Measurements from ENCODE around the gene SSBP2. TPM values are rescaled to one million over a fixed set of nuclear protein-coding genes. Genes with fewer than 3 reads are reported as not detected.

Gene SSBP2
- total RNA-seq, 3 donors from 2014 or later = 17.5 to 77.9 (median 20.9) TPM

DNA sequence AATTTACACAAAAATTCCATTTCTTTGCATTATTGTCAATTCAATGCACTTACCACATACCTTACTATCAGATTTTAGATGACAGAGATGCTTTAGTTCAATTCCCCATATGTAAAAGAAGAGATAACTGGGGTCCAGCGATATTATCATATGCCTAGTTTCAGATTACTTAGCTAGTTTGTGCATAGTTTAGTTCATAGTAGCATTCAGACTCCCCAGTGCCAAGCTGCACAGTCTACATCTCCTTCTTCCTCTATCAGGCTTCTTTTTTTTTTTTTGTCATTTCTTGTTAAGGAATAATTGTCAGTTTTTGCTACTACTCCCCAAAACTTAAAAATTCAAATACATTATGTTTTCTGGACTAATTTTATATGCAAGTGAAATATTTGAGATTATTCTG lies 175.0 kb downstream of the SSBP2 start:
- Histone ChIP-seq H3K9me3 (no peaks in the 10 kb centered on the region), H3K36me3 (ENCODE audit: low read depth) (no peaks in the 10 kb centered on the region), H3K4me1 (ENCODE audit: low read depth) (no peaks in the 10 kb centered on the region), H3K4me3 (no peak overlapping the region)
- ATAC-seq (no peak), DNase-seq (no peak)
- intact Hi-C loops (cut with DNase I, micrococcal nuclease) = no loop called here
- TF ChIP-seq, protein P1, sequence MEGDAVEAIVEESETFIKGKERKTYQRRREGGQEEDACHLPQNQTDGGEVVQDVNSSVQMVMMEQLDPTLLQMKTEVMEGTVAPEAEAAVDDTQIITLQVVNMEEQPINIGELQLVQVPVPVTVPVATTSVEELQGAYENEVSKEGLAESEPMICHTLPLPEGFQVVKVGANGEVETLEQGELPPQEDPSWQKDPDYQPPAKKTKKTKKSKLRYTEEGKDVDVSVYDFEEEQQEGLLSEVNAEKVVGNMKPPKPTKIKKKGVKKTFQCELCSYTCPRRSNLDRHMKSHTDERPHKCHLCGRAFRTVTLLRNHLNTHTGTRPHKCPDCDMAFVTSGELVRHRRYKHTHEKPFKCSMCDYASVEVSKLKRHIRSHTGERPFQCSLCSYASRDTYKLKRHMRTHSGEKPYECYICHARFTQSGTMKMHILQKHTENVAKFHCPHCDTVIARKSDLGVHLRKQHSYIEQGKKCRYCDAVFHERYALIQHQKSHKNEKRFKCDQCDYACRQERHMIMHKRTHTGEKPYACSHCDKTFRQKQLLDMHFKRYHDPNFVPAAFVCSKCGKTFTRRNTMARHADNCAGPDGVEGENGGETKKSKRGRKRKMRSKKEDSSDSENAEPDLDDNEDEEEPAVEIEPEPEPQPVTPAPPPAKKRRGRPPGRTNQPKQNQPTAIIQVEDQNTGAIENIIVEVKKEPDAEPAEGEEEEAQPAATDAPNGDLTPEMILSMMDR (IDR thresholded peaks at IDR 0.05) = no peak

DNA sequence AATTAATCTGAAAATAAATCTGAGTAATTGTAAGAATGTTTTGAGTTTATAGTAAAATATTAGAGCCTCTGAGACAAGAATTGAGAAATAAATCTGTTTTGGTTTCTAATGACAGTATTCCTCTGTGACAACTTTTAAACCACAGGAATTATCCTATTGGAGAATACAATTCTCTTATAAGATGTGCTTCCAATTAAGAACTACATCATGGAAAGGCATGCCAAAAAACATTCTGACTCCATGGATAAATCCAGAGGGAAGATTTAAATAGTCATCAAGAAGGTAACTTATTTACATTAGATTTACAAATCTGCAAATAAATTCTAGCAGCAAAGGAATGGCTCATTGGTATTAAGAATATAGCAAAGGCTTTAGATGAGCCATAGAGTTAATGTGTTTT lies 178.7 kb downstream of the SSBP2 start:
- DNase-seq = no peak
- TF ChIP-seq, protein P1 (IDR thresholded peaks at IDR 0.05) = no peak
- intact Hi-C loops (cut with DNase I, micrococcal nuclease) = no loop called here
- no peaks in the 10 kb centered on the region for H3K36me3 ChIP-seq (ENCODE audit: low read depth)
- H3K9me3 ChIP-seq = no peaks in the 10 kb centered on the region
- no peak overlapping the region for H3K4me3 ChIP-seq
- no peaks in the 10 kb centered on the region for H3K4me1 ChIP-seq (ENCODE audit: low read depth)
- no peak for ATAC-seq

DNA sequence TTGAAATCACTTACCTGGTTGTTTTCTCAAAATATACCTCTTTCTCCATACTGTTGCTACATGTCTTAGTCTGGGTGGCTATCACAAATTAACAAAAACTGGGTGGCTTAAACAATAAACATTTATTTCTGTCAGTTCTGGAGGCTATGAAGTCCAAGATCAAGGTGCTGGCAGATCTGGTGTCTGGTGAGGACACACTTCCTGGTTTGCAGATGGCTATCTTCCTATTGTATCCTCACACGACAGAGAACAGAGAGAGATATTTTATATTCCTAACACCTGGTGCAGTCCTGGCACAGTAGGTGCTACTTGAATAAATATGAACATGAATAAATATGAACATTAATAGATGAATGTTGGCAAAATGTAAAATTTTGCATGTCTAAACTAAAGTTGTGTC lies 192.7 kb downstream of the SSBP2 start:
- ATAC-seq = no peak
- TF ChIP-seq, protein P1 (IDR thresholded peaks at IDR 0.05) = no peak
- Histone ChIP-seq H3K9me3 (no peaks in the 10 kb centered on the region), H3K4me1 (ENCODE audit: low read depth) (no peaks in the 10 kb centered on the region), H3K4me3 (no peak overlapping the region), H3K36me3 (ENCODE audit: low read depth) (no peaks in the 10 kb centered on the region)
- no peak for DNase-seq
- intact Hi-C loops (cut with DNase I, micrococcal nuclease) = no loop called here

DNA sequence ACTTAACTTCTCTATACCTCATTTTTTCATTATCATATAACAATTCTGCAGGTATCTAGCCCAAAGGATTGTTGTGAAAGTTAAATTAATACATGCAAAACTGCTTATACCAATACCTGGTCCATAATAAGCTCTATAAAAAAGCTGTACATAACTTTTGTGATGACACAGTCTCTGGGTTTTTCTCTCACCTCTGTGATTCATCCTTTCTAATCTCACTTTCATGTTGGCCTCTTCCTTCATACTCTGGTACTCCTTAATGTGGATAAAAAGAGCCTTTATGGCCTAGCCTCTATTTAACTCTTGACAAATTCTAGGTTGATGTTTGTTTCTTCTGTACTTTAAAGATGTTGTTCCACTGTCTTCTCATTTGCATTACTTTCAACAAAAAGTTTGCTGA lies 194.1 kb downstream of the SSBP2 start:
- ATAC-seq (no peak), DNase-seq (no peak)
- intact Hi-C loops (cut with DNase I, micrococcal nuclease) = no loop called here
- Histone ChIP-seq H3K4me3 (no peak overlapping the region), H3K36me3 (ENCODE audit: low read depth) (no peaks in the 10 kb centered on the region), H3K9me3 (no peaks in the 10 kb centered on the region), H3K4me1 (ENCODE audit: low read depth) (no peaks in the 10 kb centered on the region)
- TF ChIP-seq, protein P1 (IDR thresholded peaks at IDR 0.05) = no peak

DNA sequence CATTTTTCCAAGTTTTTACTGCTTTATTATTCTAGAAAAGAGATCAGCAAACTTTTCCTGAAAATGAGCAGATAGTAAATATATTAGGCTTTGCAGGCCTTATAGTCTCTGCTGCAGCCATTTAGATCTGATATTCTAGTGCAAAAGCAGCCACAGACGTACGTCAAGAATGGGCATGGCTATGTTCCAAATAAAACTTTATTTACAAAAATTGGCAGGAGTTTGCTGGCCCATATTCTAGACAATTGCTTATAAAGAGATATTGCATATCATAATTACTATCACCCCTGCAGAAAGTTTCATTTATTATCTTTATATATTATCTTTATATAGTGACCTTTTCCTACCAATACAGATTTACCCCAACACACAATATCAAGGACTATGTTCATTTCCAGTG lies 195.0 kb downstream of the SSBP2 start:
- H3K4me3 ChIP-seq = no peak overlapping the region
- DNase-seq (no peak), ATAC-seq (no peak)
- H3K4me1 ChIP-seq (ENCODE audit: low read depth) = no peaks in the 10 kb centered on the region
- TF ChIP-seq, protein P1 (IDR thresholded peaks at IDR 0.05) = no peak
- intact Hi-C loops (cut with DNase I, micrococcal nuclease) = no loop called here
- no peaks in the 10 kb centered on the region for H3K9me3 ChIP-seq
- H3K36me3 ChIP-seq (ENCODE audit: low read depth) = no peaks in the 10 kb centered on the region

DNA sequence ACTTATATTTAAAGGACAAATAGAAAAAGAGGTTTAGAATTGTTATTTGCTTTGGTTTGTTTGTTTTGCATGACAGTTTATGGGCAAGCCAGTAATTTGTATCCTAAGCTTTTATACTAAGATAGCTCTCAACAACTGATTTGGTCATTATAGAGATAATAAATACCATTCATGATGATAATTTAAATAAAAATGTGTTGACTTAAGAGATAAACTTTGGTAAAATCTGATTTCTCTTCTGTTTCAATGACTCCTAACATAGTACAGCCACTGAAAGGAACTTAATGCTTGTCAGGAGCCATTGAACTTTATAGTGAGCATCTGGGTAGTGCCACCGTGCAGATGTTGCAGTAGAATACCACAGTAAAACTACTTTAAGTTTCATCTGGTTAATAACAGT lies 196.2 kb downstream of the SSBP2 start:
- Histone ChIP-seq H3K36me3 (ENCODE audit: low read depth) (no peaks in the 10 kb centered on the region), H3K4me1 (ENCODE audit: low read depth) (no peaks in the 10 kb centered on the region), H3K9me3 (no peaks in the 10 kb centered on the region), H3K4me3 (no peak overlapping the region)
- TF ChIP-seq, protein P1 (IDR thresholded peaks at IDR 0.05) = no peak
- DNase-seq (no peak), ATAC-seq (no peak)
- intact Hi-C loops (cut with DNase I, micrococcal nuclease) = no loop called here
